NT2/D1 (cell line): ENCODE results near the gene RABGGTA.

Source experiments
- DNase-seq: peaks from one replicate; pipeline ENCODE4 v3.0.0-alpha.2; 2011; ENCODE audit warnings: low read depth, low spot score
- H3K27me3 ChIP-seq: 2 replicates; pipeline ENCODE4 v1.6.0; 2011; ENCODE audit warnings: mild to moderate bottlenecking; ENCODE audit not compliant: insufficient read length, insufficient read depth
- H3K36me3 ChIP-seq: 2 replicates; pipeline ENCODE4 v1.6.1; 2011; ENCODE audit warnings: mild to moderate bottlenecking, low read length, mixed read lengths; ENCODE audit not compliant: insufficient read depth, insufficient read length
- H3K4me1 ChIP-seq: 2 replicates; pipeline ENCODE4 v1.5.1; 2011; ENCODE audit not compliant: insufficient read depth, insufficient read length
- H3K4me3 ChIP-seq: 2 replicates; pipeline ENCODE4 v1.5.1; 2011; ENCODE audit warnings: low read depth; ENCODE audit not compliant: insufficient read length
- H3K9ac ChIP-seq: 2 replicates; pipeline ENCODE4 v1.6.0; 2011; ENCODE audit warnings: low read depth; ENCODE audit not compliant: insufficient read length
- H3K9me3 ChIP-seq: 2 replicates; pipeline ENCODE4 v1.5.1; 2011; ENCODE audit warnings: mild to moderate bottlenecking, low read length; ENCODE audit not compliant: insufficient read depth
- SUZ12 ChIP-seq: IDR thresholded peaks from 2 replicates; pipeline ENCODE4 v1.6.1; 2011; ENCODE audit not compliant: insufficient read length, insufficient read depth; ENCODE audit errors: extremely low read depth
- YY1 ChIP-seq: IDR thresholded peaks from 2 replicates; pipeline ENCODE4 v1.6.1; 2011; ENCODE audit not compliant: insufficient read length, insufficient read depth
- ZNF274 ChIP-seq: IDR thresholded peaks from 2 replicates; pipeline ENCODE4 v1.6.1; 2011; ENCODE audit warnings: mild to moderate bottlenecking, low read depth, low read length

RABGGTA gene

DNA sequence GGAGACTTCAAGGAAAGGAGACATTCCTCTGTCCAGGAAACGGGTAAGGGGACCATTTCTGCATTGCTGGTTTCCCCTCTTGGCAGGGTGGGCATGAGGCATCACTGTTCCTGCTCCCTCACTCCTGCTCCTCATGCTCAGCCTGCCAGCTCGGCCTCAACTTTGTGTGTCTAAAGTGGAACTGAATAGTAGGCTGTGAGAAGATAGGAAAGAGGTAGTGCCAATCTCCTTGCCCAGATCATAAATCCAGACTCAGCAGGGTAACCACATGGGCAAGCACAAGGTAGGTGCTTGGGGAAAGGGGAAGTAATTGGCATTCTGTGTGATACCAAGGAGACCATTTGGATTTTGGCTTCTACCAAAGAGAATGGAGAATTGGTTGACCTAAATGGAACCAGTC, 42.5 kb upstream of the RABGGTA start:
- no peak for DNase-seq
- Histone ChIP-seq H3K9ac (no peak overlapping the region), H3K4me1 (no peaks in the 10 kb centered on the region), H3K9me3 (no peaks in the 10 kb centered on the region), H3K27me3 (no peaks in the 10 kb centered on the region), H3K4me3 (no peak overlapping the region), H3K36me3 (peaks cover 55% of the 10 kb centered on the region)
- TF ChIP-seq YY1 (no peak), ZNF274 (no peak), SUZ12 (no peak)

DNA sequence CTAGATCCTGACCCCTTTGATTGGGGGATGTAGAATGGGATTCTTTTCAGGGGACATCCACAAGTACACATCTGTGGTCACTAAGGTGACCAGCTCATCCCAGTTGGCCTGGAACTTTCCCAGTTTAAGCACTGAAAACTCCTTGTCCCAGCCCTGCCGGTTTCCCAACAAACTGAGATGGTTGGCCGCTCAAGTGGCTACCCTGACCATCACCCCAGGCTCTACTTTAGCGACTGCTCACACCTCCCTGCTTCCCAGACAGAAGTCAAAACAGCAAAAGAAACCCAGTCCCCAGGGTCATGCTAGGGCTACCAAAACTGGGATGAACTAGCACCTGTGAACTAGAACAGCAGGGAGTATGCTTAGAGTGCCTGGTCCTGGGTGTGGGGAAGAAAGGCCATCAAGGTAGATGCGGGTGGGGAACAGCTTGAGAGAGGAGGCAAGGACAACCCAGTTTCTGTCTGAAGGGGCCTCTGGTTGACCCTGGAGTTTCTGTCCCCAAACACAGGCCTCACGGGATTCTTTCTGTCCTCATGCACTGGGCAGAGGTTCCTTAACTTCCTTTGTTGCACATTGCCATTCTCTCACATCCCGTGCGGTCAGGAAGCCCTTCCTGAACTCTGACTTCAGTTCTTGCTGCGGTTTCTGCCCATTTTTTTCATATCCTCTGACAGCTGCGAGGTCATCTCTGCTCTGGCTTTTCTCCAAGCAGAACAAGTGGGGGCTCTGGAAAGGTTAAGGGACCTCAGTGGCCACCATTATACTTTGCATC, 41.5 kb upstream of the RABGGTA start:
- Histone ChIP-seq H3K36me3 (peaks cover 63% of the 10 kb centered on the region), H3K9ac (no peak overlapping the region), H3K27me3 (no peaks in the 10 kb centered on the region)

DNA sequence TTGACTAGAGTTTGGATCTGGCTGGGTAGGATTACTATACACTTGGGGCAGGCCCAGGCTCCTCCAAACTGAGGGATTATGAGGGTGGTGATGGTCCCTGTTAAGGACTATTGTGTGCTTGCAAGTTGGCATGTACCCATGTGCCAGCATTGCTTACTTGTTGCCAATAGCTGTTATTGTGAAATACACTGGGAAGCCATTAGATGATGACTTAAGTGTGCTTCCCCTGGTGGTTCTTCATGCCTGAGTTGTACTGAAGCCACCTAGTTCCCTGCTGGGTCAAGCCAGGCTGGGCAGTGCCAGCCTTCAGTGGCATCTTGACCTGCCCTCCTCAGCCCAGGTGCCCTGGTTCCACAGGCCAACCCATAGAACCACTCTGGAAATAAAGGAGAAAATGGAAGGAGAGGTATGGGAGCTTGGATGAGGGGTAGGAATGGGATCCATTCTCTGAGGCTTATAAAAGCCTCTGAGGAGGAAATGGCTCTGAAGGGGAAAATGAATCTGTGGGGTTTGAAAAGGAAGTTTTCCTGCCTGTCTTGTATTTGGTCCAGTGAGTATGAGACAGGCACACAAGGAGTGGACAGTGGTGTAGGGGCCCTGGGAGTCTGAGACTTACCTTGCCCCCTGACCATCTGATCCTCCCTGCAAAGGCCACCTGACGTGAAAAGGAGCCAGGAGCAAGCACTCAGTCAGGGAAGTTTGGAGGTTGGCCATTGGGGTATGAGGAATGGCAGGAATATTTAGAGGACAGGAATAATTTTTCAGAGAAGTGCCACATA, 40.6 kb upstream of the RABGGTA start:
- Histone ChIP-seq H3K9ac (no peak overlapping the region), H3K9me3 (no peaks in the 10 kb centered on the region), H3K36me3 (peaks cover 69% of the 10 kb centered on the region), H3K4me1 (peaks cover 4% of the 10 kb centered on the region), H3K27me3 (no peaks in the 10 kb centered on the region), H3K4me3 (no peak overlapping the region)
- no peak for DNase-seq
- TF ChIP-seq SUZ12 (no peak), ZNF274 (no peak), YY1 (no peak)

More for the DNA sequence above, 41.5 kb upstream of the RABGGTA start:
- no peaks in the 10 kb centered on the region for H3K9me3 ChIP-seq
- H3K4me1 ChIP-seq, result peaks cover 4% of the 10 kb centered on the region
- DNase-seq, result no peak
- TF ChIP-seq ZNF274 (no peak), YY1 (no peak), SUZ12 (no peak)
- no peak overlapping the region for H3K4me3 ChIP-seq

DNA sequence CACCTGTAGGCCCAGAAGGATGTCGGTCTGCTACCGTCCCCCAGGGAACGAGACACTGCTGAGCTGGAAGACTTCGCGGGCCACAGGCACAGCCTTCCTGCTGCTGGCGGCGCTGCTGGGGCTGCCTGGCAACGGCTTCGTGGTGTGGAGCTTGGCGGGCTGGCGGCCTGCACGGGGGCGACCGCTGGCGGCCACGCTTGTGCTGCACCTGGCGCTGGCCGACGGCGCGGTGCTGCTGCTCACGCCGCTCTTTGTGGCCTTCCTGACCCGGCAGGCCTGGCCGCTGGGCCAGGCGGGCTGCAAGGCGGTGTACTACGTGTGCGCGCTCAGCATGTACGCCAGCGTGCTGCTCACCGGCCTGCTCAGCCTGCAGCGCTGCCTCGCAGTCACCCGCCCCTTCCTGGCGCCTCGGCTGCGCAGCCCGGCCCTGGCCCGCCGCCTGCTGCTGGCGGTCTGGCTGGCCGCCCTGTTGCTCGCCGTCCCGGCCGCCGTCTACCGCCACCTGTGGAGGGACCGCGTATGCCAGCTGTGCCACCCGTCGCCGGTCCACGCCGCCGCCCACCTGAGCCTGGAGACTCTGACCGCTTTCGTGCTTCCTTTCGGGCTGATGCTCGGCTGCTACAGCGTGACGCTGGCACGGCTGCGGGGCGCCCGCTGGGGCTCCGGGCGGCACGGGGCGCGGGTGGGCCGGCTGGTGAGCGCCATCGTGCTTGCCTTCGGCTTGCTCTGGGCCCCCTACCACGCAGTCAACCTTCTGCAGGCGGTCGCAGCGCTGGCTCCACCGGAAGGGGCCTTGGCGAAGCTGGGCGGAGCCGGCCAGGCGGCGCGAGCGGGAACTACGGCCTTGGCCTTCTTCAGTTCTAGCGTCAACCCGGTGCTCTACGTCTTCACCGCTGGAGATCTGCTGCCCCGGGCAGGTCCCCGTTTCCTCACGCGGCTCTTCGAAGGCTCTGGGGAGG, 39.5 kb upstream of the RABGGTA start, which contains the start of gene LTB4R:
Gene LTB4R, plus strand, starts transcription at position 857 of the 959 bp plus-strand sequence. CDS start 4,150 bp downstream, outside the sequence.
- TF ChIP-seq YY1, result no peak
- TF ChIP-seq SUZ12, result no peak
- no peak for TF ChIP-seq ZNF274
- H3K4me1 ChIP-seq, result peaks cover 4% of the 10 kb centered on the region
- no peaks in the 10 kb centered on the region for H3K9me3 ChIP-seq
- no peaks in the 10 kb centered on the region for H3K27me3 ChIP-seq
- H3K36me3 ChIP-seq, result peaks cover 73% of the 10 kb centered on the region
- H3K4me3 ChIP-seq, result no peak within 1 kb of the TSS
- no peak within 1 kb of the TSS for H3K9ac ChIP-seq
- DNase-seq, result no peak

DNA sequence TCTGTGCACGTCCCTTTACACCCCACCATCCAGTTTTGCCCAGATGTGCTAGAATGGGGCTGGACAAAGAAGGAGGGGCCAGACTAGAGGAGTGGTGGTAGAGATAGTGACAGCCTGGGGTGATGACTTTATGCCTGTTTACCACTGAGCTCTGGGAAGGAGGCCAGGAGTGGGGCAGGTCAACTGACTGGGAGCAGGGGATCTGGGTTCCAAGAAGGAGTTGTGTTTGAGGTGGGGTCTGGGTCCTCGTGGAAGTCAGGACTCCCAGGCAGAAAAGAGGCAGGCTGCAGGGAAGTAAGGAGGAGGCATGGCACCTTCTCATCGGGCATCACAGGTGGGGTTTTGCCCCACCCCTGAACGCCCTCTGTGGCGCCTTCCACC, 38.9 kb upstream of the RABGGTA start:
- Histone ChIP-seq H3K9me3 (no peaks in the 10 kb centered on the region), H3K4me3 (no peak overlapping the region), H3K9ac (no peak overlapping the region), H3K36me3 (peaks cover 73% of the 10 kb centered on the region), H3K4me1 (peaks cover 4% of the 10 kb centered on the region), H3K27me3 (no peaks in the 10 kb centered on the region)
- TF ChIP-seq YY1, result no peak
- no peak for TF ChIP-seq ZNF274
- no peak for TF ChIP-seq SUZ12
- DNase-seq, result no peak

DNA sequence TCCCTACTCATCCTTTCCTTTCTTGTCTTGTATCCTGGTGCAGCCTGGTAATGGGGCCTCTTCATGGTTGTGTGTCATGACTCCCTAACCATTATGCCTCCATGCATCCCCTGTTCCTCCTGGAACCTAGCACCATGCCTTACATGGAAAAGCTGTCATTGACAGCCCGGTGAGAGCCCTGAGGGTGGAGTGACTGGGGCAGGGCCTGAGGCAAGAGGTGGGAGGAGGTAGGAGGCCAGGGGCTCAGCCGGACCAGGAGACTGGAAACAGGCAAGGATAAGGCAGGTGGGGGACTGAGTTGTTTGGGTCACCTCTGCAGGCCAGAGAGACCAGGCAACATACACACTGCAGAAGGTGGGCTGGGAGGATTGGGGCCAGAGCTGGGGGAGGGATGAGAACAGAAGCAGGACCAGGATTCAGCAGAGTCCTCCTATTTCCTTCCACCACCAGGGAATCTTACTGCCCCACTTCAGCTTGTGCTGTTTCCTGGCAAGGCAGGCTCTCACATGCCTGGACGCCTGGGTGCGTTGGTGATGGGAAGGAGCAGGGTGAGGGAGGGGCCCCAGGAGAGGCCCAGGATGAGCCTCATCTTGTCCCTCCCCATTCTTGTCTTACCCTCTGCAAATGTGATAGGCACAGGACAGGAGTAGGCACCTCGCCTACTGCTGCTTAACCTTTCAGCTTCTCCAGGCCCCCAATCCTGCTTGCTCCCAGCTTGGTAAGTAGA, 38.3 kb upstream of the RABGGTA start, which contains the start of gene LTB4R2:
Gene LTB4R2, plus strand, starts transcription at position 603 of the 727 bp plus-strand sequence. CDS start 525 bp downstream, outside the sequence.
- H3K27me3 ChIP-seq, result no peaks in the 10 kb centered on the region
- no peaks in the 10 kb centered on the region for H3K9me3 ChIP-seq
- peaks cover 79% of the 10 kb centered on the region for H3K36me3 ChIP-seq
- H3K4me3 ChIP-seq, result no peak within 1 kb of the TSS
- DNase-seq, result no peak
- peaks cover 4% of the 10 kb centered on the region for H3K4me1 ChIP-seq
- TF ChIP-seq SUZ12, result no peak
- no peak for TF ChIP-seq YY1
- TF ChIP-seq ZNF274, result no peak
- H3K9ac ChIP-seq, result no peak within 1 kb of the TSS
